ENCODE data around the gene PRSS16.
"Not testable (repeated sequence)": the region's sequence is repeated elsewhere in the genome, so short reads cannot be mapped to it uniquely, and the experiment has no call there.

PRSS16 gene, protein sequence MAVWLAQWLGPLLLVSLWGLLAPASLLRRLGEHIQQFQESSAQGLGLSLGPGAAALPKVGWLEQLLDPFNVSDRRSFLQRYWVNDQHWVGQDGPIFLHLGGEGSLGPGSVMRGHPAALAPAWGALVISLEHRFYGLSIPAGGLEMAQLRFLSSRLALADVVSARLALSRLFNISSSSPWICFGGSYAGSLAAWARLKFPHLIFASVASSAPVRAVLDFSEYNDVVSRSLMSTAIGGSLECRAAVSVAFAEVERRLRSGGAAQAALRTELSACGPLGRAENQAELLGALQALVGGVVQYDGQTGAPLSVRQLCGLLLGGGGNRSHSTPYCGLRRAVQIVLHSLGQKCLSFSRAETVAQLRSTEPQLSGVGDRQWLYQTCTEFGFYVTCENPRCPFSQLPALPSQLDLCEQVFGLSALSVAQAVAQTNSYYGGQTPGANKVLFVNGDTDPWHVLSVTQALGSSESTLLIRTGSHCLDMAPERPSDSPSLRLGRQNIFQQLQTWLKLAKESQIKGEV

DNA sequence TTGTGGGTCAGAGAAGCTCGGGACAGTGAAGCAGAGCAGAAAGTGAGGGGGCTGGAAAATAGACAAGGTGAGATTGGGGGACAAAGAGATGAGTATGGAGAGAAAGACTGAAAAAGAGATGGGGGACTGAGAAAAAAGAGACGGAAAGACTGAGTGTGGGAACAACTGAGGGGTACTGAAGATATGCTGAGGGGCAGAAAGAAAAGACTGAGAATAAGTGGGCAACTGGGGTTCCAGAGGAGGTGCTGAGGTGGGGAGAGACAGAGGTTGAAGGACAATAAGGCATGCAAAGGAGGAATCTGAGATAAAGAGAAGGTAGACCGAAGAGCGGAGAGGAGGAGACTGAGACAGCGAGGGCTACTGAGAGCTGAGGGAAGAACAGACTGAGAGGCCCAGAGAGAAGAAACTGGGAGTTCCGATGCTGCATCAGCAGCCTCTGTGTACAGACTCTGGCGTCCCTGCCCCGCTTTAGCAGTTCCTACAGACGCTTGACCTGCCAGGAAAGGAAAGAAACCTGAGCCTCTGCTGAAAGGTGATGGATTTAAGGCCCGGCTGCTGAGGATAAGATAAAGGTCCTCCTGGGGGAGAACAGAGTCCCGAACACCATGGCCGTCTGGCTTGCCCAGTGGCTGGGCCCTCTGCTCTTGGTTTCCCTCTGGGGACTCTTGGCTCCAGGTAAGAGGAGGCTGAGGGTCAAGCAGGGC, at the start of gene PRSS16:
Gene PRSS16 (plus strand): TSS at position 569 of the 704 bp plus-strand sequence. CDS start 37 bp downstream, at position 606.
- no peak for DNase-seq

DNA sequence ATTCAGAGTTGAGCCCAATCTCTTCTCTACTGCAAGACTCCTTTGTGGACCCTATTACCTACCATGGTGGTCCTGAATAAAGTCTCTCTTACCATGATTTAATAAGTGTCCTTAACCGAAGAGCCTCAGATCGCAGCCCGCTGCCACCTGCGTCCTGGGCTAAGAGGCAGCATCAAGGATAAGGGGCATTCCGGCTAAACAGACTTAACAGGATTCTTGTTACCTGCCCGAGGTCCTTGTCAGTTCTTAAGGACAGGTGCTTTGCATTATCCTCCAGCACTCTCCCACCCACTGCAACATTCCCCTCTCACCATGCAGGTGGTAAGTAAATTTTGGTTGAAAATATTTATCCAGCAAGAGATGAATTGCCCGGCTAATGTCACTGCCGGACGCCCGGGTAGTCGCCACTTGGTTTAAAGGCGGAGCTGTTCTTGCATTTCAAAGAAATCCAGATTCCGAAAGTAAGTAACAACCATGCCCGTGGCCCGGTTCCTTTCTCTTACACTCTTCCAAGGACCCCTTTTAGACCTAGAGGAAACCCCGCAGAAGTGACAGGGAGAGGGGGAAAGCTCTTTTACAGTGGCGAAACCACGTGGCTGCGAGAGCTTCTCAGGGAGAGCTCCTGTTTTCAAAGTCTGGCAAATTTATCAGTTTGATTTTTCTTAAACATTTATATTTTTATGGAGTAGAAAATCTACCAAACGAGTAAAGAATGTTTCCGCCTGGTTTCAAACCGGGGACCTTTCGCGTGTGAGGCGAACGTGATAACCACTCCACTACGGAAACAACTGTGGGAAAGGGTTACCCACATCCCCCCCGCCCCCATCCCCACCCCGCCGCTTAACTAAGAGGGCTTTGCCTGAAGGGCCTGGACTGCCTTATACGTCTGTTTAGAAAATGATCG, 41.9 kb upstream of the PRSS16 start:
- no peak for DNase-seq

DNA sequence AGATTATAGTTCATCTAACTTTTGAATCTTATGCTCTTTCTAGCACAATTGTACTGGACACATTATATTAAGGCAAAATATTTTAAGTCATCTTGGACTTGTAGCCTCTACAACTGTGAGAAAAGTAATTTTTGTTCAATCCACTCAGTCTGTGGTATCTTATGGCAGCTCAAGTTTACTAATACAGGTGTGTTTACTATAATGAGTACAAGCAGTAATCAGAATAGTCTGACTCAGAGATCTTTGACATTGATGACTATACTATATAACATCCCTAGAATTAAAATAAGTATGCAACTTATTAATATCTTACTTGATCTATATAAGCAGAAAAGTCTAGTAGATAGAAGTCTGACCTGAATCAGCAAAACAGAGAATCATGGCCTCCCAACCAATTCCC, 40.7 kb upstream of the PRSS16 start:
- DNase-seq = no peak

DNA sequence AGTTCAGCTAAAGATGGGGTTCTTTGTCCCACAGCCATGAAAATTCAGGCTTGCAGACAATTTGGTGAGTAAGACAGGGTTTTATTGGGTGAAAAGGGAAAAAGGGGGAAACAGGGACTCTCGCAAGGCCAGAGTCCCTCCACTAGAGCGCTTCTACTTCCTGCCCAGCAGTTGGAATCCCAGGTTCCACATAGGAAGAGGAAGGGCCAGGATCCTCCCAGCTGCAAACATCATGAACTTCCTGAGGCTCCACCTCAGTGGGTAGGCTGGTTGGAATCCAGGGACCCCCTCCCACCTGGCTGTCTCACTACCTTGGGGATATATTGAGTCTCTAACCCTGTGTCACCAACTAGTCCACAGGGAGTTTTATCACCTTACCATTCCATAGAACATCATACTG, 39.5 kb upstream of the PRSS16 start:
- DNase-seq = no peak

DNA sequence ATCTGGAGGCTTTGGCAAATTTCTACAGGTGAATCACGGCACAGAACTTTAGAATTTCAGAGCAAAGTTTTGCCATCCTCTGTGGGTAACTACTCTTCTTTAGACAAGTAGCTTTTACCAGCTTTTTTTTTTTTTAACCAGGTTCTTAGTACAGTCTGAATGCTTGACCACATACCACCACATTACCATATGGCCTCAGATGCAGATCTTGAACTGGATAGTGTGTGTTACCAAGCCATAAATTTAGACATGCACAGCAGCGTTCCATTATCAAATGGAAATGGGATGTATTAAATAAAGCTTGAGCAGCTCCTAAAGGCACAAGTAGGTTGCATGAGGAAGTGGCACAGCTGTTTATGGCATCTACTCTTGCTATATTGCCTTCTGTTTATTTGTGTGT, 38.3 kb upstream of the PRSS16 start:
- DNase-seq = no peak

DNA sequence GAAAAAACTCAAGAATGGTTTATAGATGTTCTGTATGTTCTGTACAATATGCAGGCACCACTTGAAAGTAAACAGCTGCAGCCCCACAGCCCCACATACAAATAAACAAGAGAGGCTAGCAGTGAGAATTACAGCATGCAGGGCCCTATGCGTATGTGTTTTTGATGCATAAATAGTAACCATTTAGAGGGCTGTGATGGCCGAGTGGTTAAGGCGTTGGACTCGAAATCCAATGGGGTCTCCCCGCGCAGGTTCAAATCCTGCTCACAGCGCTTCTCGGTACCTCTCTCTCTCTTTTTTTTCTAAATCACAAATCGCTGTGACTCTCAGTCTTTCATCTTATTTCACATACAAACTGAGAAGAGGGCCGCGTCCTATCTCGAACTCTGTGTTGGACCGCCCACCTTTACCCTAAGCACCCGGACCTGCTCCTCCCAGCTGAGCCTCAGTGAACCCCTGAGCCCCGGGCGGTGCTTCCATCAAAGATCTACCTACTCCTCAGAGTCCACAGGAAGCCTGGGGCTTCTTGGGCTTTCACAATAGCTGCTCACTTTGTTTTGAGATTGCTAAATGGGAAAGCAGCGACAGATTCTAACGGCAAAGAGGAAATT, 37.7 kb upstream of the PRSS16 start:
- no peak for DNase-seq

DNA sequence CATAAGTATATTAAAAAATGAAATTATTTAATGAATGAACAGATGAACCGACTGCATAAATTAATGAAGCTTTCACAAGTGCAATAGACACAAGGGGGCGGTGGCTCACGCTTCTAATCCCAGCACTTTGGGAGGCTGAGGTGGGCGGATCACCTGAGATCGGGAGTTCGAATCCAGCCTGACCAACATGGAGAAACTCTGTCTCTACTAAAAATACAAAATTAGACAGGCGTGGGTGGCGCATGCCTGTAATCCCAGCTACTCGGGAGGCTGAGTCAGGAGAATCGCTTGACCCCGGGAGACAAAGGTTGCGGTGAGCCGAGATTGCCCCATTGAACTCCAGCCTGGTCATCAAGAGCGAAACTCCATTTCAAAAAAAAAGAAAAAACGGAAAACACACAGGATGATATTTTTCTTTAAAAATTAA, 34.4 kb upstream of the PRSS16 start:
- DNase-seq = not testable (repeated sequence)

DNA sequence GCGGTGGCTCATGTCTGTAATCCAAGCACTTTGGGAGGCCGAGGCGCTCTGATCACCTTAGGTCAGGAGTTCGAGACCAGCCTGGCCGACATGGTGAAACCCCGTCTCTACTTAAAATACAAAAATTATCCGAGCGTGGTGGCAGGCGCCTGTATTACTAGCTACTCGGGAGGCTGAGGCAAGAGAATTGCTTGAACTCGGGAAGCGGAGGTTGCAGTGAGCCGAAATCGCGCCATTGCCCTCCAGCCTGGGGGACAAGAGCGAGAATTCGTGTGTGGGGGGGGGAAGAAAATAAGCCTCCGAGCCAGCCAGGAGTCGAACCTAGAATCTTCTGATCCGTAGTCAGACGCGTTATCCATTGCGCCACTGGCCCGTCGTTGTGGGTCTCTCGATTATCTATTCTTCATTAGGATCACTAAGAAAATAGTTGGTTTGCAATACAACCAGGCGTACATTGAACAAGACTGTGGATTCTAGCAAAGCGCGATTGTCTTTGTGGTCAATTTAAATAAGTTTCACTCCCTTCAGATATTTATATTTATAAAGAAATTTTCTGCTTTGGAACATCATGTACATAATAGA, 33.9 kb upstream of the PRSS16 start:
- DNase-seq = no peak

DNA sequence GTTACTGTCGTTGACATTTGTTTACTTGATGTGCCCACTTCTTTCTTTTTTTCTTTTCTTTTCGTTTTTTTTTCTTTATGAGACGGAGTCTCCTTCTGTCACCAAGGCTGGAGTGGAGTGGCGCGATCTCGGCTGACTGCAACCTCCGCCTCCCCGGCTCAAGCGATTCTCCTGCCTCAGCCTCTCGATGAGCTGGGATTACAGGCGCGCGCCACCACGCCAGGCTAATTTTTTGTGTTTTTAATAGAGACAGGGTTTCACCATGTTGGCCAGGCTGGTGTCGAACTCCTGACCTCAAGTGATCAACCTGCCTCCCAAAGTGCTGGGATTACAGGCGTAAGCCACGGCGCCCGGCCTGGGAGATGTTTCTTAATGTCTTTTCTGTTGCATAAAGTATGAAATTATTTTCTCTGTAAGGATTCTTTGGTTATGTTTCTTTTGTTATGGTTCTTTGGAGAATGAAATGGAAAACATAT, 33.3 kb upstream of the PRSS16 start:
- DNase-seq = no peak

DNA sequence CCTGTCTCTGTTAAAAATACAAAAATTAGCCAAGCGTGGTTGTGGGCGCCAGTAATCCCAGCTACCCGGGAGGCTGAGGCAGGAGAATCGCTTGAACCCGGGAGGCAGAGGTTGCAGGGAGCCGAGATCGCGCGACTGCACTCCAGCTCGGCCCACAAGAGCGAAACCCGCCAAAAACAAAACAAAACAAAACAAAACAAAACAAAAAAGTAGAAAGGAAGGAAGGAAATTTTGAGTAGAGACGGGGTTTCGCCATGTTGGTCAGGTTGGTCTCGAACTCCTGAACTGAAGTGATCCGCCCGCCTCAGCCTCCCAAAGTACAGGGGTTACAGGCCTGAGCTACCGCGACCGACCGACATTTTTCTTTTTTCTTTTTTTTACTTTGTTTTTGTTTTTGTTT, 30.6 kb upstream of the PRSS16 start:
- DNase-seq = no peak

DNA sequence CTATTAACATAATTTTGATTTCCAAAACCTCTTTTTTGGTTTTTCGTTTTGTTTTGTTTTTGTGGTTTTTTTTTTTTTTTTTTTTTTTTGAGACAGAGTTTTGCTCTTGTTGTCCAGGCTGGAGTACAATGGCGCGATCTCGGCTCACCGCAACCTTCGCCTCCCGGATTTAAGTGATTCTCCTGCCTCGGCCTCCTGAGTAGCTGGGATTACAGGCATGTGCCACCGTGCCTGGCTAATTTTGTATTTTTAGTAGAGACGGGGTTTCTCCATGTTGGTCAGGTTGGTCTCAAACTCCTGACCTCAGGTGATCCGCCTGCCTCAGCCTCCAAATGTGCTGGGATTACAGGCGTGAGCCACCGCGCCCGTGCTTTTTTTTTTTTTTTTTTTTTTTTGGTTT, 24.5 kb upstream of the PRSS16 start:
- not testable (repeated sequence) for DNase-seq

DNA sequence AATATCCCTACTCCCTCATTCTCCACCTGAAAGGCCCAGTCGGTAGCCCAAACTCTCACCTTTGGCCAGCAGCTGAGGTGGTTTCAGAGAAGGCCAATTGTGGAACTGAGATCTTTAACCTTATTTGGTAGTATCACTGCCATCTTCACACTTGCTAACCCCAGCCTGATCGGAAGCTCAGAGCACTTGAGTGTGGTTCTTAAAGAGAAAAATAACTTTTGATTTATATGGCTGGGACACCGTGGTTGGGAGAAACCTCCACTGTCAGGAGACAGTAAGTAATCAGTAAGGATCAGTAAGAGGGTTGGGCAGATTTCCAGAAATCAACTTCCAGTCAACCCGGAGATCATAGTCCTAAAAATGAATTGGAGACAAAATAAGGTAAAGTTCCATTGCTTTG, 22.8 kb upstream of the PRSS16 start:
- DNase-seq = no peak

DNA sequence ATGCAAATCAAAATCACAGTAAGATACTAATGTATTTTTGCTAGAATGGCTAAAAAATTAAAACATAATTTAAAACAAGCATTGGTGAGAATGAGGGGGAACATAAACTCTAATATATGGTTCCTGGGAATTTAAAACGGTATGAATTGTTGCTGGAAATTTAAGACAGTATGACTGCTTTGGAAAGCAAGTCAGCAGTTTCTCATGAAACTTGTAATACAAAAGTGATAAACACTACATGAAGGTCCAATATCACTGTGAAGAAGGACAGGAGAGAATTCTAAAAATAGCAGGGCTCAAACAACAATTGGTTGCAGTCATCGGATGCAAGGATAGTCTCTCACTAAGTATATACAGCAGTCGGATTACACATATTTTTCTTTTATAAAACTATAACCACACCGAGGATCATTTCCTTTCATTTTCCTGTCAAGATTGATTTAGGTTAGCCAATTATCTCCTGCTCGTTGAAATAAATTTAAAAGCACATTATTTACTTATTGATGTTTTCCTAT, 18.5 kb upstream of the PRSS16 start:
- DNase-seq = no peak

DNA sequence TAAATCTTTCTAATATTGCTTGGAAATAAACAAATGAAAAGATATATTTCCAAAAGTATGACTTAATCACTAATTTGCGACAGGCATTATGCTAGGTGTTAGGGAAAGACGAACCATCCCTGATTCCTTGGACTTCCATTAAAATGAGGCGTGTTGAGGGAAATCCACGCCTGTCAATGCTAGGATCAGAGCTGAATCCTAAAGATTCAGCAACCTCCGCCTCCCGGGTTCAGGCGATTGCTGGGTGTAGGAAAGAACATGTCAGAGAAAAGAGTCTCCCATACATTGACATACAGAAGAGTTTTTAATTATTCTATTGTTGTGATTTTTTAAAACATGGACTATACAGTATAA, 16.8 kb upstream of the PRSS16 start:
- no peak for DNase-seq

DNA sequence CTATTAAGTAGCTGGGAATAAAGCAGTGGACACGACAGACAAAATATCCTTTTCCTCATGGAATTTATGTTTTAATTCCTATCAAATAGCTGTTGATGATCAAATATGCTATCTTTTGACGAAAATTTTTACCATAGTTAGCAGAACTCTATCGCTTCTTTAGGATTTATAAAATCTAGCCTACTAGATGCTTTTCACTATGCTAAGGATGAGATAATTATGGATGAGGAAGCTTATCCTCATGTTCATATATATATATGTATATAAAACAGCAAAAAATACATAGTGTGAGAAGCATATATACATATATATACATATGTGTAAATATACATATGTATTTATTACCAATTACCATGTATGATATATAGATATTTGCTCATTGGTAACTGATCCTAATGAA, 12.9 kb upstream of the PRSS16 start:
- DNase-seq = no peak

DNA sequence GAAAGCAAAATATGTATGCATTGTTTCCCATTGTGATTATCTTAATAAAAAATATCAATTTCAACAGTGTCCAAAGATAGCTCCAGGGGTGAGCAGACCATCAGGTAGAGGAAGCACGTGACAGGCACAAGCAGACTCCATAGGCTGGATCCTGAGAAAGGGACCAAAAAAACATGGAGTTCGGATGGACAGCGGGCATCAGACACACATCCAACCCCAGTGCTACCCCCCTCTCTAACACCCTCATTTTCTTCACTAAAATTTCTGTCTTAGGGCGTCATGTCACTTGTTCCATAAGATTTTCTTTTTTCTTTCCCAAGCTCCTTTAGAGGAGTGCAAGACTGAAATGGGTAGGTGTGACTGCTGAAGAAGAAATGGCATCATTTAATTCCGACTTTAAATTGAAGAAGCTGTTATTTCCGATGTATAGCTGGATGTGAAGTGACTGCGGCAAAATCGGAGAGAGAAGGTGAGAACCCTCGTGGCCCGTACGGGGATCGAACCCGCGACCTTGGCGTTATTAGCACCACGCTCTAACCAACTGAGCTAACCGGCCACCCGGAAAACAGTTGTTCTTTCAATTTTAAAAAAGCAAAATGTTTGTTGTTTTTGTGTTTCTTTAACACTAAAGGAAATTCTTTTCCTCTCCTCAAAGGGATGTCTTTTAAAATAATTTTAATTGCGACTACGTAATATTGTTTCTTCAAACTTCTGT, 10.3 kb upstream of the PRSS16 start:
- DNase-seq = no peak

DNA sequence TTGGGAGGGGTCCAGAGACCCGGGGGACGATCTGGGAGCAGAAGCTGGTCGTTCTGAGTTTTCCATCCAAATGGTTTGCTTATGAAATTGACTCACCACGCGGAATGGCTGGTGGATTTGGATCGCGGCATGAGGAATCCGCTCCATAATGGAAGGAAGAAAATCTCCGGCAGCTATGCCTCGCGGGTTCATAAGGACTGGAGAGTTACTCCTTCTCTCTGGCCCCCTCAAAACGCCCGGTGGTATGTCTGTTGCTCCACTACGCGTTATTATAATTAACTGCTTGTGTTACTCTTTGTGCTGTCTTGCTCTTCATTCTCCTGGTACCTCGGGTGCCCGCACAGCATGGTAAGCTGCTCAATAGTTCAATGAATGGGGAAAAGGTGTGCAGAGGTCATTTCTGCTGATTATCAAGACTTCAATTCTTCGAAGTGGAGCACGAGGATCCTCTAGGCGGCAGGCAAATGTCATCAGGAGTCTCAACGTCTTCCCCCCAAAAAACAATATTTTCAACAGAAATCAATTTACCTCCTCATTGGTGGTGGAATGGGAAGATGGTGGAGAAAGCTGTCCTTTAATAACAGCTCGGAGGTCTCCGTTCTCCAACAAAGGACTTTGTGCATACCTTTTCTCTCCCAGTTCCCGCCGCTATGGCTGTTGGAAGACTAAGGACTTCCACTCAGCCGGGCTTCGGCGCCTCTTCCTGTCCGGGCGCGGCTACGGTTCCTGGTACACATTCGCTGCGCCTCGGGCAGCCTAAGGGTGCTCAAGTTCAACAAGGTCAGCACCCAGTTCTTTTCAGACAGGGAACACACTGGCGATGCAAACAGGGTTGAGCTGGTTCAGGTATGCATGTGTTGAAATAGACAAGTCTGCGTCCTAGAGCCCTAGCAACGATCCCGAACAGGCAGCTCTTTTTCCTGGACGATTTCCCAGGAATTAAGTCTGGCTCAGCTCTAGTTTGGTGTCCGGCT, 9.2 kb upstream of the PRSS16 start:
- DNase-seq = no peak

DNA sequence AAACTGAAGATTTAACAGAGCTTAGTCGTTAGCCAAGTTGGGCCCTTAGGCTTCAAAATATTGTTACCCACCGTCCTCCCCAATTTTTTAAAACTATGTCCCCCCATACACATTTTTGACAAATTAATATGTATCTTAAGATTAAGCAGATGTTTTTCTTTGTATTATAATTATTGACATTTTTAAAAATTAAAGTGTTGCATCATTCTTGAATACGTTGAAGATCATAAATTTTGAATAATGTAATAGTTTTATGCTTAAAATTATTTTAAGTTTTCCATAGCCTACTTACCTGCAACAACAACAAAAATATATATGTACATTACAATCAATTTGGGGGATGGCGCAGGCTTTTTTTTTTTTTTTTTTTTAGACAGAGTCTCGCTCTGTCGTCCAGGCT, 8.2 kb upstream of the PRSS16 start:
- no peak for DNase-seq

DNA sequence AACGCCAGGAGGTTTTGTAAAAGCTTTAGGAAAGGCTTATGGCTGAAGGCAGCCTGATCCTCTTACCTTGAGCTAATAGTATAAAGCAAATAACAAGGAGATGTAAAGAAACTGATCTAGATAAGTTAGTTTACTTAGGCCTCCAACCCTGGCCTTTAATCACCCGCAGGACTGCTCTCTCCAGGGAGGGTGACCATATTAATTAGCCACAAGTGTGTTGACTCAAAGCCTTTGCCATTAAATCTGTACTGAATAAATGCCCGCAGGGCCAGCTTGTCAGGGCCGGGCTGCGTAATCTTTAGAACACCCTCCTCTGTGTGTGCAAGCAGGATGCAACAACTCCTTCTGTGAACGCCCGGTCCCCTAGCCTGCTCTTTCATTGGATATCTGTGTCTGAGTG, 6.1 kb upstream of the PRSS16 start:
- no peak for DNase-seq

Data from nucleus accumbens (tissue), 56 donors.